ENCODE results near the gene HERPUD1.
A peak's percentile ranks its signal among the peaks of the same experiment; 100 is the strongest.
"Not testable (repeated sequence)": the region's sequence is repeated elsewhere in the genome, so short reads cannot be mapped to it uniquely, and the experiment has no call there.

Gene HERPUD1

GRCh38 chr16:56931892-56932720 lies at the start of gene HERPUD1:
HERPUD1 (plus strand) TSS chr16:56932142; CDS start chr16:56932245, 103 bp downstream.
- peak; percentile 98 to 99 for DNase-seq (ENCODE audit: low read depth in 2 of 2)

- no peak for DNase-seq (ENCODE audit: low read depth in 2 of 2)
Measured at GRCh38 chr16:56883586-56883985, 48.4 kb upstream of the HERPUD1 start.

- DNase-seq (ENCODE audit: low read depth in 2 of 2), result no peak
Measured at GRCh38 chr16:56884026-56884582, 47.8 kb upstream of the HERPUD1 start.

- not testable (repeated sequence) for DNase-seq (ENCODE audit: low read depth in 2 of 2)
Measured at GRCh38 chr16:56884929-56885328, 47.0 kb upstream of the HERPUD1 start.

- no peak for DNase-seq (ENCODE audit: low read depth in 2 of 2)
Measured at GRCh38 chr16:56885446-56886162, 46.3 kb upstream of the HERPUD1 start.

- no peak for DNase-seq (ENCODE audit: low read depth in 2 of 2)
Measured at GRCh38 chr16:56886296-56886695, 45.6 kb upstream of the HERPUD1 start.

- no peak for DNase-seq (ENCODE audit: low read depth in 2 of 2)
Measured at GRCh38 chr16:56886826-56887225, 45.1 kb upstream of the HERPUD1 start.

- DNase-seq (ENCODE audit: low read depth in 2 of 2), result no peak
Measured at GRCh38 chr16:56888806-56889205, 43.1 kb upstream of the HERPUD1 start.

- DNase-seq (ENCODE audit: low read depth in 2 of 2), result no peak
Measured at GRCh38 chr16:56889206-56889605, 42.7 kb upstream of the HERPUD1 start.

GRCh38 chr16:56891685-56892084 lies 40.3 kb upstream of the HERPUD1 start:
- no peak for DNase-seq (ENCODE audit: low read depth in 2 of 2)

- DNase-seq (ENCODE audit: low read depth in 2 of 2), result no peak
Measured at GRCh38 chr16:56892705-56893104, 39.2 kb upstream of the HERPUD1 start.

GRCh38 chr16:56894331-56894917 lies 37.5 kb upstream of the HERPUD1 start:
- no peak for DNase-seq (ENCODE audit: low read depth in 2 of 2)

GRCh38 chr16:56895813-56896212 lies 36.1 kb upstream of the HERPUD1 start:
- DNase-seq (ENCODE audit: low read depth in 2 of 2), result no peak

- no peak for DNase-seq (ENCODE audit: low read depth in 2 of 2)
Measured at GRCh38 chr16:56896244-56896643, 35.7 kb upstream of the HERPUD1 start.

- no peak for DNase-seq (ENCODE audit: low read depth in 2 of 2)
Measured at GRCh38 chr16:56897026-56897799, 34.7 kb upstream of the HERPUD1 start.

- no peak for DNase-seq (ENCODE audit: low read depth in 2 of 2)
Measured at GRCh38 chr16:56898847-56899246, 33.1 kb upstream of the HERPUD1 start.

GRCh38 chr16:56903866-56904265 lies 28.1 kb upstream of the HERPUD1 start:
- no peak for DNase-seq (ENCODE audit: low read depth in 2 of 2)

- no peak for DNase-seq (ENCODE audit: low read depth in 2 of 2)
Measured at GRCh38 chr16:56907401-56907800, 24.5 kb upstream of the HERPUD1 start.

- no peak for DNase-seq (ENCODE audit: low read depth in 2 of 2)
Measured at GRCh38 chr16:56909527-56909979, 22.4 kb upstream of the HERPUD1 start.

GRCh38 chr16:56910112-56910511 lies 21.8 kb upstream of the HERPUD1 start:
- no peak for DNase-seq (ENCODE audit: low read depth in 2 of 2)
